Measurements from ENCODE around the gene PCMT1.
"Not testable (repeated sequence)": the region's sequence is repeated elsewhere in the genome, so short reads cannot be mapped to it uniquely, and the experiment has no call there.

PCMT1 gene

GRCh38 chr6:149750136-149750609 lies 632 bp downstream of the PCMT1 start:
- DNase-seq: peak; percentile 26 to 63 (median 52)

- no peak for DNase-seq
Measured at GRCh38 chr6:149751239-149751638, 1.7 kb downstream of the PCMT1 start.

- DNase-seq: not testable (repeated sequence)
Measured at GRCh38 chr6:149751920-149752319, 2.4 kb downstream of the PCMT1 start.

GRCh38 chr6:149752600-149753373 lies 3.2 kb downstream of the PCMT1 start:
- peak in 2 of 4 experiments; percentile 44 to 51 for DNase-seq

- DNase-seq: not testable (repeated sequence)
Measured at GRCh38 chr6:149753374-149753637, 3.8 kb downstream of the PCMT1 start.

- peak; percentile 20 to 46 (median 39) for DNase-seq
Measured at GRCh38 chr6:149754548-149754947, 5.0 kb downstream of the PCMT1 start.

GRCh38 chr6:149755300-149756260 lies 6.0 kb downstream of the PCMT1 start:
- peak in 3 of 4 experiments; percentile 26 to 36 (median 33) for DNase-seq

- DNase-seq: no peak
Measured at GRCh38 chr6:149756261-149756636, 6.7 kb downstream of the PCMT1 start.

- peak in 2 of 4 experiments; percentile 40 to 49 for DNase-seq
Measured at GRCh38 chr6:149761438-149761837, 11.9 kb downstream of the PCMT1 start.

- DNase-seq: no peak
Measured at GRCh38 chr6:149763866-149764265, 14.3 kb downstream of the PCMT1 start.

- DNase-seq: peak; percentile 36 to 71 (median 46)
Measured at GRCh38 chr6:149766156-149766769, 16.7 kb downstream of the PCMT1 start.

- DNase-seq: no peak
Measured at GRCh38 chr6:149769676-149770075, 20.1 kb downstream of the PCMT1 start.

GRCh38 chr6:149771185-149771584 lies 21.6 kb downstream of the PCMT1 start:
- no peak for DNase-seq

GRCh38 chr6:149771925-149772324 lies 22.4 kb downstream of the PCMT1 start:
- DNase-seq: no peak

GRCh38 chr6:149777624-149778023 lies 28.1 kb downstream of the PCMT1 start:
- DNase-seq: no peak

GRCh38 chr6:149779644-149779963 lies 30.1 kb downstream of the PCMT1 start:
- DNase-seq: no peak

GRCh38 chr6:149781715-149782114 lies 32.2 kb downstream of the PCMT1 start:
- no peak for DNase-seq

GRCh38 chr6:149782337-149782736 lies 32.8 kb downstream of the PCMT1 start:
- no peak for DNase-seq

GRCh38 chr6:149783551-149783950 lies 34.0 kb downstream of the PCMT1 start:
- DNase-seq: no peak

- peak in 1 of 4 experiments; percentile 8 for DNase-seq
Measured at GRCh38 chr6:149806127-149806526, 56.6 kb downstream of the PCMT1 start.

- no peak for DNase-seq
Measured at GRCh38 chr6:149809798-149810197, 60.3 kb downstream of the PCMT1 start.

GRCh38 chr6:149813351-149813750 lies 63.8 kb downstream of the PCMT1 start:
- DNase-seq: no peak

- DNase-seq: no peak
Measured at GRCh38 chr6:149815788-149816187, 66.2 kb downstream of the PCMT1 start.

Data from suppressor macrophage (primary cell).